Measurements from ENCODE around the gene KCNK13.
"Not testable (repeated sequence)": the region's sequence is repeated elsewhere in the genome, so short reads cannot be mapped to it uniquely, and the experiment has no call there.

Gene KCNK13

DNA sequence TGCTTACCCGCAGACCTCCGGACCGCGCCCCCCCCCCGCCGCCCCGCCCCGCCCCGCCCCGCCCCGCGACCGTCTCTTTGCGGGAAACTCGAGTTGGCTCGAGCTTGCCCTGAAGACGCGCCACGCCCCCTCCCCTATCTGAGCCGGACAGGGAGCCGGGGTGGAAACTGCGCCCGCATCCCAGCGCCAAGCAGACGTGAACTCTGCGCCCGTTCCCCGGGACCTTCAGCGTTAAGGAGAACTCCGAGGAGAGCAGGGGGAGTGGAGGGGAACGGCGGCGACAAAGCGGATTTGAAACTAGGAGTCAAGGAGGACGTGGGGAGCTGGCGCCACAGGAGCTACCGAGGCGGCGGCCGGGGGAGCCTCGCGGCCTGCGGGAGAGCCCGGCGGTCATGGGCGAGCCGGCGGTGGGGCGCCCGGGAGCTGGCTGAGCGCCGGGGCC is at the start of gene KCNK13:
Gene KCNK13, plus strand, starts transcription at position 310 of the 442 bp plus-strand sequence. CDS start 212 bp downstream, outside the sequence.
- in situ Hi-C loops (cut with MboI; ENCODE audit: low sequenced_read_pairs) = no loop called here

DNA sequence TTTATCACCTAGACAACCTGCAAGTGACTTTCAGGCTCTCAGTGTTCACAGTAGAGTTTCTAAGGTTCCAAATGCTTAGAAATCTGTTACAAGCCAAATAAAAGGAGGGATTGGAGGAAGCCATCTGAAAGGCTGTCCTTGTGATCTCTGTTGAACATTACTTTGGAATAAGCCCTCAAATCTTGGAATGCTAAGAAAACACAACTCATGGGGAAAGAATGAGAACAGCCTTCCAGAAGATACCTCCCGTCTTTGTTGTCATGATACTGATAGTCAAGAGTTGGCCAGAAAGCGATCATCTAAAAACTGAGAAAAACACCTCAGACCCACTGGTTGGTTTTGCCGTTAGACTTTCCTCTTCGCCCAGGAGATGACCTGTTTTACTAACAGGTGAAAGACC is 44.4 kb upstream of the KCNK13 start:
- in situ Hi-C loops (cut with MboI; ENCODE audit: low sequenced_read_pairs) = no loop called here

DNA sequence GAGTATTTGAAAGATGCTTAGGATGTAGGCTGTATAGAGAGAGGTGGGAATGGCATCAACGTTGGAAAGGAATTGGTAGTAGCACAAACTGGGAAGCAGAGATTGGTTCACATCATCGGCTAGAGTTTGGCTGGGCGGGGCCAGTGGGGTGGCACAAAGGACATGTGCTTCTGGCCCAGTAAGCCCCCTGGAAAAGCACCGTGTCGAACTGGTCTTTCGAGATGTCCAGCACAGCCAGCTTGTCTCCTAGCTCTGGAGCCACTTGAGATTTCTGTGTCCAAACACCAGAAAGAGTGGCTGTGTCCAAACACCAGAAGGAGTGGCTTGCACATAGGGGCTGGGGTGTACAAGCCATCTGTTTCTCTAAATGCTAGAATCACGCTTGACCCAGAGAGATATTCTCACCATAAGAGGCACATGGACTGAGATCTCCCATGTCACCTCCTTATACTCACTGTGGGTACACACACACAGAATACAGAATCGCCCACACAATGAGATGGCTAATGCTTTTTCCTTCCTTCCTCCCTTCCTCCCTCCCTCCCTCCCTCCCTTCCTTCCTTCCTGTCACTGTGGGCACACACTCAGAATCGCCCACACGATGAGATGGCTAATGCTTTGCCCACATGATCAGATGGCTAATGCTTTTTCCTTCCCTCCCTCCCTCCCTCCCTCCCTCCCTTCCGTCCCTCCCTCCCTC is 41.8 kb upstream of the KCNK13 start:
- in situ Hi-C loops (cut with MboI; ENCODE audit: low sequenced_read_pairs) = no loop called here

DNA sequence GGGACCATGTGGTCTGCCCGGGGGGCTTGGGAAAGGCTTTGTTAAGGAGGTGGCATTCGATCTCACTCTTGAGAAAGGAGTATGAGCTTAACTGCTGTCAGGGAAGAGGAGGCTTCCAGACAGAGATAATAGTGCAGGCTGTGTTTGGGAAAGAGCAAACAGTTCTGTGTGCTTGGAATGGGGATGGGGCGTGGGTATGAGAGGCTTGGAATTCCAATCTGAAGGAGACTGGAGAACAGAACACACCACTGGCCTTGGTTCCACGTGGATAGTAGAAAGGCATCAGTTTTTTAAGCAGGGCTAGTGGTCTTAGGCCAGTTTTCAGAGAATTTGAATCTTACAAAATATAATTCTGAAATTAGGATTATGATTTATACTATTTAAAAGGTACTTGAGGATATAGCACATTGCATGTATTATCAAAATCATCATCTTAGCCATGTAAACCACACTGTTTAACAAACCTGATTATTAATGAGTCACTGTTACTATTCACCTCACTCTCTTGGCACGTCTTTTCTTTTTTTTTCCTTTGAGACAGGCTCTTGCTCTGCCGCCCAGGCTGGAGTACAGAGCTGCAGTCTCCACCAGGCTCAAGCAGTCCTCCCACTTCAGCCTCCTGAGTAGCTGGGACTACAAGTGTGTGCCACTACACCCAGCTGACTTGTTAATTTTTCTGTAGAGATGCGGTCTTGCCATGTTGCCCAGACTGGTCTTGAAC is 38.5 kb upstream of the KCNK13 start:
- in situ Hi-C loops (cut with MboI; ENCODE audit: low sequenced_read_pairs) = no loop called here

DNA sequence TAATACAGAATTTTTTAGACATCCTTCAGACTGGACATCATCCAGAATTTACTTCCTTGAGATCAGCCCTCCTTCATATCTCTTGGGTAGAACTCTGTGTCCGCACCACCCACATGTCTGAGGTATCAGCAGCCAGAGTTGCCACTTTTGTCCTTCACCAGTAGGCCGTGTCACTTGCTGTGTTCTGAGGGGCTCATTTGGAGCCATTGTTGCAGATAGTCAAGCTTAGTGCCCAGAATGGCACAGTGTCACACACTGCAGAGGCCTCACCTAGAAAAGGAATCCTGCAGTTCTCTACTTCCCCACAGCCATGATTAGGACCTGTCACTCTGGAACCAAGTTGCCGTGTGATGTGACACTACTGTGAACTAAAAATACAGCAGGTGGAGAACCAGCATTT is 36.9 kb upstream of the KCNK13 start:
- in situ Hi-C loops (cut with MboI; ENCODE audit: low sequenced_read_pairs) = no loop called here

DNA sequence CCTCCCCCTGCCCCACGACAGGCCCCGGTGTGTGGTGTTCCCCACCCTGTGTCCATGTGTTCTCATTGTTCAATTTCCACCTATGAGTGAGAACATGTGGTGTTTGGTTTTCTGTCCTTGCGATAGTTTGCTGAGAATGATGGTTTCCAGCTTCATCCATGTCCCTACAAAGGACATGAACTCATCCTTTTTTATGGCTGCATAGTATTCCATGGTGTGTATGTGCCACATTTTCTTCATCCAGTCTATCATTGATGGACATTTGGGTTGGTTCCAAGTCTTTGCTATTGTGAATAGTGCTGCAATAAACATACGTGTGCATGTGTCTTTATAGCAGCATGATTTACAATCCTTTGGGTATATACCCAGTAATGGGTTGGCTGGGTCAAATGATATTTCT is 35.2 kb upstream of the KCNK13 start:
- in situ Hi-C loops (cut with MboI; ENCODE audit: low sequenced_read_pairs) = not testable (repeated sequence)

DNA sequence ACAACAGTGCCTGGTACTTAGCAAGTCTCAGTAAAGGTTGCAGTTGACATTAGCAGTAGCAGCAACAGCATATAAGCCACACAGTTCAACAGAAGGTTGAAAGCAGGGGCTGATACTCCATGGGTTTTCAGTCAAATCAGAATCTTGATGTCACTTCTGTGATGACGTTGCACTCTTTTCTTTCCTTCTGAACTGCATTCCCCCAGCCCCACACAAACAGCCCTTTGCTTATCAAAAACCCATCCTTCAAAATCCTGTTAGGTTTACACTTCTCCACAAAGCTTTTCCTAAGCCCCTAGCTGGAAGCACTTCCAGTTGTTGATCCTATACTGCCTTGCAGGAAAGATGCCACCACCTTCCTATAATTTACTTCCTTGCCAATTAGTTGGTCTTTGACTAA is 34.0 kb upstream of the KCNK13 start:
- in situ Hi-C loops (cut with MboI; ENCODE audit: low sequenced_read_pairs) = no loop called here

DNA sequence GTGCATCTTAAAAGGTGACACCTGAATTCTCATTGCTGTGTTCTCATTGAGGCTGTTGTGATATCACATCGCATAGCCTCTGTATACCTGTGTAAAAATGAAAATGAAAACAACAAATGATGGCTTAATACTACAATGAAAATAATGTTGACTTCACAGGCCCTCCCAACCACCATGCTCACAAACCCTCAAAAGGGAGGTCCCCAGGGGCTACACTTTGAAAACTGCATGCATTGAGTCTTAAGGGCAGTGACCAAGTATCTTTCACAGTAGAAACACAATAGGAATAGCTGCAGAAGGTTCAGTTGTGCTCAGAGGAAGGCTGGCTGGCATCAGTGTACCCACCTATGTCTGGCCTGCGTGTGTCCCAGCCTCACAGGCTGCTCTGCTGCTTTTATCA is 27.6 kb upstream of the KCNK13 start:
- in situ Hi-C loops (cut with MboI; ENCODE audit: low sequenced_read_pairs) = no loop called here

DNA sequence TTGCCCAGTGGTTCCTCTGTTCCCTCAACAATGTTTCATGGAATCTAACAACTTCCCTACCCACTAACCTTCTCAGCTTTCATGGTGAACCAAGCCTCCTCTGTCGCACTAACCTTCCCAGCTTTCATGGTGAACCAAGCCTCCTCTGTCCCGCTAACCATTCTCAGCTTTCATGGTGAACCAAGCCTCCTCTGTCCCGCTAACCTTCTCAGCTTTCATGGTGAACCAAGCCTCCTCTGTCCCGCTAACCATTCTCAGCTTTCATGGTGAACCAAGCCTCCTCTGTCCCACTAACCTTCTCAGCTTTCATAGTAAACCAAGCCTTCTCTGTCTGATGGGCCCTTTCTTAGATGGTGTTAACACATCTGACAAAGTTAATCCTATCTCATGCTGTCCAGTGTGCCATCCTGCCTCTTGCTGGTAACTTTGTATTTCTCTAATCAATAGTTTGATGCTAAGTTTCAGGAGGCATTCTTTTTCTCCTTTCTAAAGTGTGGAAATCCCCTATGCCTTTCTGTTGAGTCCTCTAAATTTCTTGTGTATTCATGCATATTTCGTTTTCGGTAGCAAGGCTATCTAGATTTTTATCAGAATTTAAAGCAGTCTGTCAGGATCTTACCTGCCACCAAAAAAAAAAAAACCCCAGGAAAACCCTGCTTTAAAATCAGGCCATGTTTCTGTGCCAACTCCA is 26.8 kb upstream of the KCNK13 start:
- in situ Hi-C loops (cut with MboI; ENCODE audit: low sequenced_read_pairs) = no loop called here

DNA sequence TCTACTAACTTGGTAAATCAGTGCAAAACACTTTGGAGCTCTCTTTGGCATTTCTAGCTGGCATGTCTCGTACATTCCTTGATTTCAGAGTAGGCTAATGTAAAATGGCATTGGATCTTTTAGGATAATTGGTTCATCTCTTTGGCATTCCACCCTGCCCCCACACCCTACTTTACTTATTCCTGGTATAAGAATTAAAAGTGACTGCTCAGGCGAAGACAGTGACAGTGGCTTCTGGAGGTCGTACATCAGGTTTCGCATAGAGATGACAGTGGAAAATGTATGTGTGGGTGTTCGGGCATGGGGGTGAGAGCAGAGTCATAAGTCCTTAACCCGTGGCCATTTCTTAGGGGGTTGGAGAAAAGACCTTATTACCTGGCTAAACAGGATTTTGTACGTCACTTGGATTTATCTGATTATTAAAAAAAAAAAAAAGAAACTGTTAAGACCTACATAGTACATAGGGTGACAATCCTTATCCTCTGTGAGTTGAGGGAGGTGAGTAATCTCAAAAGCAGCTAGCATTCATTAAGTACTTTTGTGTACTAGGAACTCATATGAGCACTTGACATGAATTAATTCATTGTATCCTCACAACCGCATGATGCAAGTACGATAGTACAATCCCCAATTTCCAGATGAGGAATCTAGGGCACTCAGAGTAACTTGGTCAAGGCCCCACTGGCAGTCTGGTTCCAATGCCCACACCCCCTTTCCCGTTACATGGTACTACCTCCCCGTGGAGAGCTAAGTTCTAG is 22.4 kb upstream of the KCNK13 start:
- in situ Hi-C loops (cut with MboI; ENCODE audit: low sequenced_read_pairs) = no loop called here

DNA sequence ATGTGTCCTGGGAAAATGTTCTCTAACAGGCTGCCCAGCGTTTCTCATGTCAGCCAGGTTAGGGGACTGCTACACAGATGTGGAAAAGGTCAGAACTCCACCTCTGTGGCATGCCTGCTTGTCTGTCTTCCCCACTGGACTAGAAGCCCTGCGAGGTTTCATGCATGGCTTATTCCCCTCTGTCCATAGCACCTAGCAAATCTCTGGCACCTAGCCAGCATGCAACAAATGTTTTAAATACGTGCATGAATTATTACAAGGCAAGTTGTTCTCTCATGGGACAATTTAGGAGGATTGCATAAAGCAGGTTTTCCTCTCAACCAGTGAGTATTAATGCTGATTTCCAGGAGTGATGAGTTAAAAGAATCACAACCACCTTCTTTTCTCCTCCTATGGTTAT is 21.4 kb upstream of the KCNK13 start:
- in situ Hi-C loops (cut with MboI; ENCODE audit: low sequenced_read_pairs) = no loop called here

DNA sequence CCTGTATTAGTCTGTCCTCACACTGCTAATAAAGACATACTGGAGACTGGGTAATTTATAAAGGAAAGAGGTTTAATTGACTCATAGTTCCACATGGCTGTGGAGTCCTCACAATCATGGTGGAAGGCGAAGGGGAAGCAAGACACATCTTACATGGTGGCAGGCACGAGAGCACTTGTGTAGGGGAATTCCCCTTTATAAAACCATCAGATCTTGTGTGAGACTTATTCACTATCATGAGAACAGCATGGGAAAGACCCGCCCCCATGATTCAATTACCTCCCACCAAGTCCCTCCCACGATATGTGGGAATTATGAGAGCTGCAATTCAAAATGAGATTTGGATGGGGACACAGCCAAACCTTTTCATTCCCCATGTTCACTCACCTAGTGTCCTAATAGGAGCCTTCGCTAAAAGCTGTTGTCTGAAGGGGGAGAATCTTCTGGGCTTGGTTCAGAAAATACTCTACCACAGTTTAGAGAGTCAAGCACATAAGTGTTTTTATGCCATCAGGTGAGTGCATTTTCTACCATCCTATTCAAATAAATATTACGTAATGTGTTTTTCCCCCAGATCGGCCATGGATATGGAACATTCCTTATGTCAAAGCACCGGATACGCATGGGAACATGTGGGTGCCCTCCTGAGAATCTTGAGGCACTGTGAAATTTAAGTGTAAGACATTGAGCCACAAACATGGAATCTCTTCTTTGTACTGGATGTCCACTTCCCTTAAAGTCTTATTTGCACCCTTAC is 19.1 kb upstream of the KCNK13 start:
- in situ Hi-C loops (cut with MboI; ENCODE audit: low sequenced_read_pairs) = no loop called here

DNA sequence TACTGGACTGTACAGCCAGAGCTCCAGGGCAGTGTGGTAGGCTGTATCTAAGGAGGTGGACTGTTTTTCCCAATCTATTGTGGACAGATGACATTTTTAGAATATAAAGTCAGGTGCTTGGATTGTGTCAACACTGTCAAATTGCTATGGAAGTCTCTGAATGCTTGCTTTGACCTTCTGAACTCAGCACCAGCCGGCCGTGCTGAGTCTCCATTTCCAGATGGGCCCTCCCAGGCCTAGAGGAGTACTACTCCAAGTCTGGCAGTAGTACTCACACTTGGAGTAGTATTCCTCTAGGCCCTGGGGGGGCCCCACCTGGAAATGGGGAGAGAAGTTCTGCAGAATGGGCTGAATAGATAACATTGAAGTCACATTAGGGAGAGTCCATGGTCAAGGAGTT is 16.2 kb upstream of the KCNK13 start:
- in situ Hi-C loops (cut with MboI; ENCODE audit: low sequenced_read_pairs) = no loop called here

DNA sequence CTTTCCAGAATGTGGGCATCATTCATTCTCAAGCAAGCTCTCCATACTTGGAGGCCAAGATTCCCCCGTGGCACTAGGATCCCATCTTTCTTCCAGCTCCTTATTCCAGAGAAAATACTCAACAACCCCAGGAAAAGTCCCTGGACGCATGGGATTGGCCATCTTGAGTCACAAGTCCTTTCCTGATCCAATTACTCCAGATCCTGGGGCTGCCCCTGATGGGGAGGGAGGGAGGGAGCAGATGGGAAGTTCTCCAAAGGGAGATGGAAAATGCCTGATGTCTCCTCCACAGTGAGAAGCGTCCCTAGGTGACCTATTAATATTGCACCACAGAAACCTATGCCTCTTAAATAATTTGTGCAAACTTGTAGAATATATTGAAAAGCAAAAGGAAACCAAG is 12.4 kb upstream of the KCNK13 start:
- in situ Hi-C loops (cut with MboI; ENCODE audit: low sequenced_read_pairs) = no loop called here

DNA sequence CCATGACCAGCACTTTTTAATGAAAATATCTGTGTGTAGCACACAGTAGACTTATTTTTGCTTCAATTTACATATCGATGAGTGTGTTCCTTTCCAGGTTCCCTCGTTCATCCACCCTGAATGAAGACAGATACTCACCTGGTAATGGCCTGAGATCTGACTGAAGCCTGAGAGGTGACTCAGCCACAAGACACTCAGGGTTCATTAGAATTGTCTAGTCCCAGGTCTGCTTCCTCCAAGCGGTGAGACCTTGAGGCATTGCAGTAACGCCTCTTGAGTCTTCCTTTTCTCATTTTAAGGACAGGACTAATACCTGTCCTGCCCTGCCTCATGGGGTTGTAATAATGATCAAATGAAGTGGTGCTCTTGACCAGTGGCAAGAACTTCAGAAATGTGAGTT is 11.5 kb upstream of the KCNK13 start:
- in situ Hi-C loops (cut with MboI; ENCODE audit: low sequenced_read_pairs) = no loop called here

DNA sequence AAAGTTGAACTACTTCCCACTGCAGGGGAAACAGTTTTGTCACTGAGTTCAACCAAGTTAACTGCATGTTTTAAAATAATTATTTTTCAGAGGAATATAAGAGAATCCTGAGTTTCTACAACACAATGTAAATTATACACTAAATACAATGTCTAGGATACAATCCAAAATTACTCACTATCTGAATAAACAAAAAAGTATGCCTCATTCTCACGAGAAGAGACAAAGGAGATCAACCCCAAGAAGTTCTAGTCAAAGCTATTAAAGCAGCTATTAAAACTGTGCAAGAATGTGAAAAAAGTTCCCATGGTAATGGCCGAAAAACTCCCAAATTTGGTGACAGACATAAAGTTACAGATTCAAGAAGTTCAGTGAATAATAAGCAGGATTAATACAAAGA is 8.8 kb upstream of the KCNK13 start:
- in situ Hi-C loops (cut with MboI; ENCODE audit: low sequenced_read_pairs) = no loop called here

DNA sequence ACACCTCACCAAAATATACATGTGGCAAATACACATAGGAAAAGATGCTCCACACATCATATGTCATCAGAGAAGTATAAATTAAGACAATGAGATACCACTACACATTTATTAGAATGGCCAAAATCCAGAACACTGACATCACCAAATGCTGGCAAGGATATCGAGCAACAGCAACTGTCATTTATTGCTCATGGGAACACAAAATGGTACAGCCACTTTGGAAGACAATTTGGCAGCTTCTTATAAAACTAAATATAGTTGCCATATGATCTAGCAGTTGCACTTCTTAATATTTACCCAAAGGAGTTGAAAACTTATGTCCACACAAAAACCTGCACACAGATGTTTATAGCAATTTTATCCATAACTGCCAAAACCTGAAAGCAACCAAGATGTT is 7.0 kb upstream of the KCNK13 start:
- in situ Hi-C loops (cut with MboI; ENCODE audit: low sequenced_read_pairs) = no loop called here

DNA sequence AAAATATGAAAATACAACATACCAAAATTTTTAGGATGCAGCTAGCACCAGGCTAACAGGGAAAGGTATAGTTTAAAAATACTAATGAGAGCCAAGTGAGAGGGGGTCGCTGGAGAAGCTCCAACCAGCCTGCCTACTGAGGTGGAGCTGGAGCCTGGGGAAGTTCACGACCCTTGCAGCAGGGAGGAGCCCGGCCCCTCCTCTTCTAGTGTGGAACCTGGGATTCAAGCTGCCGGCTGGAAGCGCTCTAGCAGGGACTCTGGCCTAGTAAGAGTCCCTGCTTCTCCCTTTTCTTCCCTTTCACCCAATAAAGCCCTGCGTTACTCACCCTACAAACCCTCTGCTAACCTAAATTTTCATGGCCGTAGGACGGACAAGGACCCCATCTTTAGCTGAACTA is 5.0 kb upstream of the KCNK13 start:
- in situ Hi-C loops (cut with MboI; ENCODE audit: low sequenced_read_pairs) = no loop called here

DNA sequence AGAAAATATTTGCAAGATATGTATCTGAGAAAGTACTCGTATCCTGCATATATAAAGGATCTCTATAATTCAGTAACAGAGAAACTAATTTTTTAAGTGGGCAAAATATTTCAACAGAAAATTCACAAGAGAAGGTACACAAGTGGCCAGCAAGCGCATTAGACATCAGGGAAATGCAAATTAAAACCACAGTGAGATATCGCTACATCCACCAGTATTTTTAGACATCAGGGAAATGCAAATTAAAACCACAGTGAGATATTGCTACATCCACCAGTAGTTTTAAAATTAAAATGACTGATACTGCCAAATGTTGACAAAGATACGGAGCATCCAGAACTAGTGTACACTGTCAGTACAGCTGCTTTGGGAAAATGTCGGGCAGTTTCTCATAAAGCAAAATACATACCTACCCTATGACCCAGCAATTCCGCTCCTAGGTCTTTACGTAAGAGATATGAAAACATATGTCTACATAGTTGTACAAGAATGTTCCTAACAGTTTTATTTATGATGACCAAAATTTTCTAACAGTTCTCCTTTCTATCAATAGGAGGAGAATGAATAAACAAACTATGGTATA is 2.8 kb upstream of the KCNK13 start:
- in situ Hi-C loops (cut with MboI; ENCODE audit: low sequenced_read_pairs) = no loop called here

DNA sequence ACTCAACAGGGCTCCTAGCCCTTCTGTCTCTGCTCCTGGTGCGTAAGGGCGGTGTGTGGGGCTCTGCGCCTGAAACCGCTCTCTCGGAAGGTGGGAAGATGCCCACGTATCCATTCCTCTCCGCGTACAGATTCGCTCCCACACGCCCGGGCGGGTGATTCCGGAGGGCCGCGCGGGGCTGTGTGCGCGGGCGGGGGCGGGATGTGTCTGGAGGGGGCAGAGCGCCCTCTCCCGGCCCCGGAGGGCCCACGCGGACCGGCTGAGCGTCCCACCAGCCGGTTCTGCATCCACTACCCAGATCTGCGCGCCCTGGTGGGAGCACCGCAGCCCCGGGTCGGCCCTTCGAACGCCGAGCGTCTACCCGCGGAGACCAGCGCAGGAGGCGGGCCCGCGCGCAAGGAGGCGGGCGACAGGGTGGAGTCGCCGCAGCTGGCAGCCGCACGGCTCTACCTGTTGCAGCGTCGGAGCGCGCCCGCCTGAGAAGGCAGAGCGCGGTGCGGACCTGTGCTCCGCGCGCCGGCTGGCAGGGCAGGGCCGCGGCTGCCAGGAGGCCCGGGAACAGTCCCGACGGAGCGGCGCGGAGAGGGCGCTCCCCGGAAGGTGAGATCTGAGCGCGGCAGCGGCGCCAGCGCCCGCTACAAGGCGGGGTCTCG is 1.4 kb upstream of the KCNK13 start:
- in situ Hi-C loops (cut with MboI; ENCODE audit: low sequenced_read_pairs) = no loop called here
